ENCODE data around the gene AADACL4. TPM values are rescaled to one million over a fixed set of nuclear protein-coding genes. Genes with fewer than 3 reads are reported as not detected.
A peak's percentile ranks its signal among the peaks of the same experiment; 100 is the strongest.
"Not testable (repeated sequence)": the region's sequence is repeated elsewhere in the genome, so short reads cannot be mapped to it uniquely, and the experiment has no call there.

Gene AADACL4
- total and polyA plus RNA-seq, 9 of the 15 experiments (the other 6 are each of a cell fraction or from before 2014, with no cell fraction given), result not detected

DNA sequence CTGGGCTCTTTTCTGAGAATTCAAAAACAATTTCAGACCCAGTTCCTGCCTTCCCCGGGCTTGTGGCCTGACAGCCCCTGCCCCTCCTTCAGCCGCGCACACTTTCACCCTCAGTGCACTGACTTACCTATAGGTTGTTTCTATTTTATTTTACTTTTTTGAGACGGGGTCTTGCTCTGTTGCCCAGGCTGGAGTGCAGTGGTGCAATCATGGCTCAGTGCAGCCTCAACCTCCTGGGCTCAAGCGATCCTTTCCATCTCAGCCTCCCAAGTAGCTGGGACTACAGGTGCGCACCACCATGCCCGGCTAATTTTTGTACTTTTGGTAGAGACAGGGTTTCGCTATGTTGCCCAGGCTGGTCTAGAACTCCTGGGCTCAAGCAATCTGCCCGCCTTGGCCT lies 1.5 kb downstream of the AADACL4 start:
- Histone ChIP-seq H3K9me3 (replicated peaks; ENCODE audit: control insufficient read depth, insufficient read depth, low read depth, low read length) (peaks cover 14% of the 10 kb centered on the region), H3K36me3 (ENCODE audit: control insufficient read depth, insufficient read depth, low read length) (peaks cover 33% of the 10 kb centered on the region)
- intact Hi-C loops (cut with micrococcal nuclease); H2AFZ ChIP-seq (ENCODE audit: low read depth, low read length); BruUV-seq (replicated peaks); H3K79me2 ChIP-seq (ENCODE audit: control insufficient read depth, insufficient read depth, low read length); CTCF ChIA-PET (ENCODE audit: low intra/inter-chr PET ratio); H3K9me1 ChIP-seq (ENCODE audit: control insufficient read depth, insufficient read depth, low read length); H3K27ac ChIP-seq (ENCODE audit: extremely low read depth, low read depth, low read length); H3K27me3 ChIP-seq (ENCODE audit: control insufficient read depth in 2 of 2, insufficient read depth in 2 of 2, low read length in 2 of 2); ATAC-seq; H3K4me3 ChIP-seq; FAIRE-seq; H3K4me2 ChIP-seq (ENCODE audit: insufficient read depth, low read length); DNase-seq (ENCODE audit: extremely low read depth in 1 of 4, low spot score in 3 of 4); H3K9ac ChIP-seq (ENCODE audit: insufficient read depth in 1 of 2, low read depth in 2 of 2, low read length in 2 of 2); H4K20me1 ChIP-seq (replicated peaks; ENCODE audit: control insufficient read depth, insufficient read depth, low read length); in situ Hi-C loops (cut with MboI); POLR2A ChIA-PET; H3K4me1 ChIP-seq (replicated peaks in 1 of 2; ENCODE audit: control insufficient read depth in 2 of 2, insufficient read depth in 2 of 2, low read length in 2 of 2): not testable (repeated sequence)
- TF ChIP-seq ZNF121 (CRISPR knock-in tag; conservative IDR thresholded peaks at IDR 0.05), result peak; percentile 70
- 81% methylated on average over 9 of the region's 9 CpGs for WGBS (ENCODE audit: insufficient coverage, low coverage, missing lambda C conversion rate)

- Histone ChIP-seq H3K27ac (ENCODE audit: extremely low read depth, low read depth, low read length) (no peak overlapping the region), H3K4me3 (no peak overlapping the region), H3K4me2 (ENCODE audit: insufficient read depth, low read length) (no peak overlapping the region), H2AFZ (ENCODE audit: low read depth, low read length) (no peak overlapping the region), H3K9me3 (replicated peaks; ENCODE audit: control insufficient read depth, insufficient read depth, low read depth, low read length) (no peaks in the 10 kb centered on the region), H3K27me3 (ENCODE audit: control insufficient read depth in 2 of 2, insufficient read depth in 2 of 2, low read length in 2 of 2) (no peaks in the 10 kb centered on the region), H3K79me2 (ENCODE audit: control insufficient read depth, insufficient read depth, low read length) (peaks cover 22% of the 10 kb centered on the region), H3K4me1 (replicated peaks in 1 of 2; ENCODE audit: control insufficient read depth in 2 of 2, insufficient read depth in 2 of 2, low read length in 2 of 2) (peaks cover 6 to 22% of the 10 kb centered on the region in 2 experiments), H3K9ac (ENCODE audit: insufficient read depth in 1 of 2, low read depth in 2 of 2, low read length in 2 of 2) (no peak overlapping the region), H3K9me1 (ENCODE audit: control insufficient read depth, insufficient read depth, low read length) (no peaks in the 10 kb centered on the region), H4K20me1 (replicated peaks; ENCODE audit: control insufficient read depth, insufficient read depth, low read length) (no peaks in the 10 kb centered on the region), H3K36me3 (ENCODE audit: control insufficient read depth, insufficient read depth, low read length) (peaks cover 55% of the 10 kb centered on the region)
- CTCF ChIA-PET (ENCODE audit: low intra/inter-chr PET ratio), result interaction anchor here (0.7 kb wide), 1 partner anchor 49 kb away, joined by 3 read pairs; no protein-coding TSS in a partner anchor
- no peak for DNase-seq (ENCODE audit: extremely low read depth in 1 of 4, low spot score in 3 of 4)
- no TSS peak for BruUV-seq (replicated peaks)
- 80% methylated on average over 7 of the region's 7 CpGs for WGBS (ENCODE audit: insufficient coverage, low coverage, missing lambda C conversion rate)
- POLR2A ChIA-PET, result interaction anchor here (1.4 to 1.5 kb wide), 2 partner anchors 8 to 10 kb away, joined by 4 to 8 read pairs; no protein-coding TSS in a partner anchor
- intact Hi-C loops (cut with micrococcal nuclease), result no loop called here
- in situ Hi-C loops (cut with MboI), result no loop called here
- ATAC-seq, result no peak
- no peak for FAIRE-seq
- TF ChIP-seq MED1 (CRISPR knock-in tag; IDR thresholded peaks at IDR 0.05; ENCODE audit: borderline replicate concordance) (no peak), KLF10 (CRISPR knock-in tag; IDR thresholded peaks at IDR 0.05) (no peak), PYGO2 (tag; IDR thresholded peaks at IDR 0.05) (no peak), ZBTB17 (CRISPR knock-in tag; IDR thresholded peaks at IDR 0.05) (no peak), SMAD4 (CRISPR knock-in tag; conservative IDR thresholded peaks at IDR 0.05) (no peak), POLR2H (tag; IDR thresholded peaks at IDR 0.05; ENCODE audit: low read depth) (no peak), MIER1 (IDR thresholded peaks at IDR 0.05; ENCODE audit: low read depth) (no peak), MYNN (IDR thresholded peaks at IDR 0.05) (no peak), MYNN (CRISPR knock-in tag; IDR thresholded peaks at IDR 0.05) (no peak), NFATC3 (IDR thresholded peaks at IDR 0.05) (no peak), ZNF263 (CRISPR knock-in tag; IDR thresholded peaks at IDR 0.05; ENCODE audit: borderline replicate concordance) (no peak), RHOXF2B (CRISPR knock-in tag; conservative IDR thresholded peaks at IDR 0.05) (no peak), ZNF384 (IDR thresholded peaks at IDR 0.05; ENCODE audit: low read depth, low read length) (no peak), CXXC5 (CRISPR knock-in tag; IDR thresholded peaks at IDR 0.05) (no peak), ZNF584 (CRISPR knock-in tag; IDR thresholded peaks at IDR 0.05; ENCODE audit: low read depth) (no peak), XRCC5 (IDR thresholded peaks at IDR 0.05; ENCODE audit: low read depth, low read length) (no peak), KDM1A (IDR thresholded peaks at IDR 0.05) (no peak), ETV1 (tag; conservative IDR thresholded peaks at IDR 0.05; ENCODE audit: low read depth) (no peak)
Measured at GRCh38 chr1:12648741-12649140, 4.9 kb downstream of the AADACL4 start.

Data from K562 (cell line).